Renal cortex interstitium (tissue), 11 donors: ENCODE results near the gene FNDC3B. TPM values are rescaled to one million over a fixed set of nuclear protein-coding genes. Genes with fewer than 3 reads are reported as not detected.

Experiments
- DNase-seq, 11 donors: peaks; one replicate each; pipeline ENCODE4 v3.0.0-alpha.2; 2013; ENCODE audit warnings: low read depth in 9 of 11, low spot score in 4 of 11; ENCODE audit errors: extremely low read depth in 1 of 11
- polyA plus RNA-seq, 3 donors: library from polyadenylated mRNA; unstranded; fragments of 120-200 nt; gene quantifications; one replicate each; pipeline ENCODE4 v1.2.1, GENCODE V29; 2013; ENCODE audit not compliant: insufficient read length in 3 of 3

The FNDC3B gene
- polyA plus RNA-seq, 3 donors, result 55.0 to 61.0 (median 59.9) TPM

GRCh38 chr3:172394692-172395091 lies 355.3 kb downstream of the FNDC3B start:
- no peak for DNase-seq

GRCh38 chr3:172396400-172396799 lies 357.0 kb downstream of the FNDC3B start:
- no peak for DNase-seq

- no peak for DNase-seq
These were observed 358.5 kb downstream of the FNDC3B start for GRCh38 chr3:172397716-172398405.

- no peak for DNase-seq
These were observed 359.1 kb downstream of the FNDC3B start for GRCh38 chr3:172398484-172398883.

- DNase-seq, result no peak
These were observed 362.7 kb downstream of the FNDC3B start for GRCh38 chr3:172402090-172402489.

- DNase-seq, result no peak
These were observed 363.7 kb downstream of the FNDC3B start for GRCh38 chr3:172402892-172403643.

- DNase-seq, result no peak
These were observed 365.0 kb downstream of the FNDC3B start for GRCh38 chr3:172404237-172404962.

GRCh38 chr3:172405914-172406313 lies 366.5 kb downstream of the FNDC3B start:
- no peak for DNase-seq

GRCh38 chr3:172407872-172408271 lies 368.5 kb downstream of the FNDC3B start:
- DNase-seq, result no peak

GRCh38 chr3:172410702-172411477 lies 371.5 kb downstream of the FNDC3B start:
- no peak for DNase-seq

GRCh38 chr3:172411478-172411947 lies 372.1 kb downstream of the FNDC3B start:
- DNase-seq, result no peak

GRCh38 chr3:172415323-172415722 lies 375.9 kb downstream of the FNDC3B start:
- no peak for DNase-seq

GRCh38 chr3:172437713-172438112 lies 398.3 kb downstream of the FNDC3B start:
- DNase-seq, result no peak

GRCh38 chr3:172438186-172438585 lies 398.8 kb downstream of the FNDC3B start:
- DNase-seq, result no peak

GRCh38 chr3:172441581-172441980 lies 402.2 kb downstream of the FNDC3B start:
- DNase-seq, result no peak

GRCh38 chr3:172442606-172443005 lies 403.2 kb downstream of the FNDC3B start:
- DNase-seq, result no peak

GRCh38 chr3:172444821-172445220 lies 405.4 kb downstream of the FNDC3B start:
- no peak for DNase-seq

- DNase-seq, result no peak
These were observed 406.8 kb downstream of the FNDC3B start for GRCh38 chr3:172446198-172446597.
